Skeletal muscle satellite cell (primary cell): ENCODE results near the gene PTPRC.

ENCODE experiments used
- H3K27me3 ChIP-seq: 2 replicates; pipeline ENCODE4 v1.7.0; 2013; ENCODE audit warnings: low read length; ENCODE audit not compliant: control insufficient read depth, insufficient read depth
- H3K36me3 ChIP-seq: 2 replicates; pipeline ENCODE4 v1.7.0; 2013; ENCODE audit warnings: mild to moderate bottlenecking, control low read depth, low read length; ENCODE audit not compliant: insufficient read depth
- H3K4me1 ChIP-seq: 2 replicates; pipeline ENCODE4 v1.7.0; 2013; ENCODE audit warnings: low read length; ENCODE audit not compliant: control insufficient read depth, insufficient read depth
- H3K4me2 ChIP-seq: 2 replicates; pipeline ENCODE4 v1.7.0; 2013; ENCODE audit warnings: mild to moderate bottlenecking, low read length
- H3K4me3 ChIP-seq: 2 replicates; pipeline ENCODE4 v1.7.0; 2013; ENCODE audit warnings: low read length
- H3K9ac ChIP-seq: 2 replicates; pipeline ENCODE4 v1.7.0; 2013; ENCODE audit warnings: mild to moderate bottlenecking, low read depth, low read length, moderate library complexity
- H3K9me3 ChIP-seq: replicated peaks from 2 replicates; pipeline ENCODE4 v1.7.0; 2013; ENCODE audit warnings: mild to moderate bottlenecking, control low read depth, low read length

The PTPRC gene

GRCh38 chr1:198649232-198649967 is 10.6 kb downstream of the PTPRC start:
- Histone ChIP-seq H3K4me1 (no peaks in the 10 kb centered on the region), H3K27me3 (no peaks in the 10 kb centered on the region), H3K4me3 (no peak overlapping the region), H3K9ac (no peak overlapping the region), H3K4me2 (no peak overlapping the region), H3K36me3 (no peaks in the 10 kb centered on the region), H3K9me3 (no peaks in the 10 kb centered on the region)

- Histone ChIP-seq H3K4me3 (no peak overlapping the region), H3K4me2 (no peak overlapping the region), H3K9me3 (no peaks in the 10 kb centered on the region), H3K27me3 (no peaks in the 10 kb centered on the region), H3K36me3 (no peaks in the 10 kb centered on the region), H3K4me1 (no peaks in the 10 kb centered on the region), H3K9ac (no peak overlapping the region)
Measured at GRCh38 chr1:198649968-198650338, 11.1 kb downstream of the PTPRC start.

- H3K9ac ChIP-seq = no peak overlapping the region
- H3K4me1 ChIP-seq = no peaks in the 10 kb centered on the region
- no peaks in the 10 kb centered on the region for H3K9me3 ChIP-seq
- no peaks in the 10 kb centered on the region for H3K36me3 ChIP-seq
- no peak overlapping the region for H3K4me2 ChIP-seq
- H3K4me3 ChIP-seq = no peak overlapping the region
- no peaks in the 10 kb centered on the region for H3K27me3 ChIP-seq
Measured at GRCh38 chr1:198650506-198650905, 11.7 kb downstream of the PTPRC start.

GRCh38 chr1:198651650-198652400 is 13.0 kb downstream of the PTPRC start:
- Histone ChIP-seq H3K4me2 (no peak overlapping the region), H3K36me3 (no peaks in the 10 kb centered on the region), H3K9me3 (no peaks in the 10 kb centered on the region), H3K27me3 (no peaks in the 10 kb centered on the region), H3K9ac (no peak overlapping the region), H3K4me3 (no peak overlapping the region), H3K4me1 (peaks cover 7% of the 10 kb centered on the region)

- Histone ChIP-seq H3K4me3 (no peak overlapping the region), H3K9ac (no peak overlapping the region)
Measured at GRCh38 chr1:198653808-198654413, 15.1 kb downstream of the PTPRC start.

GRCh38 chr1:198655459-198656121 is 16.8 kb downstream of the PTPRC start:
- Histone ChIP-seq H3K36me3 (no peaks in the 10 kb centered on the region), H3K9ac (no peak overlapping the region), H3K4me2 (no peak overlapping the region), H3K4me3 (no peak overlapping the region), H3K9me3 (no peaks in the 10 kb centered on the region), H3K4me1 (peaks cover 21% of the 10 kb centered on the region), H3K27me3 (no peaks in the 10 kb centered on the region)

More at GRCh38 chr1:198653808-198654413, 15.1 kb downstream of the PTPRC start:
- Histone ChIP-seq H3K27me3 (no peaks in the 10 kb centered on the region), H3K9me3 (no peaks in the 10 kb centered on the region), H3K4me2 (no peak overlapping the region), H3K36me3 (no peaks in the 10 kb centered on the region), H3K4me1 (peaks cover 21% of the 10 kb centered on the region)

- Histone ChIP-seq H3K4me3 (no peak overlapping the region), H3K27me3 (no peaks in the 10 kb centered on the region), H3K36me3 (no peaks in the 10 kb centered on the region), H3K4me1 (peaks cover 21% of the 10 kb centered on the region), H3K4me2 (no peak overlapping the region), H3K9ac (peak overlapping the region; percentile 71), H3K9me3 (no peaks in the 10 kb centered on the region)
Measured at GRCh38 chr1:198656500-198656932, 17.7 kb downstream of the PTPRC start.

GRCh38 chr1:198657550-198658064 is 18.8 kb downstream of the PTPRC start:
- Histone ChIP-seq H3K4me1 (peaks cover 21% of the 10 kb centered on the region), H3K36me3 (no peaks in the 10 kb centered on the region), H3K4me3 (peak overlapping the region; percentile 6), H3K27me3 (no peaks in the 10 kb centered on the region), H3K9me3 (no peaks in the 10 kb centered on the region), H3K9ac (peak overlapping the region; percentile 71), H3K4me2 (peak overlapping the region; percentile 57)

GRCh38 chr1:198660341-198661261 is 21.8 kb downstream of the PTPRC start:
- no peak overlapping the region for H3K9ac ChIP-seq
- H3K4me2 ChIP-seq = no peak overlapping the region
- H3K4me3 ChIP-seq = no peak overlapping the region
- no peaks in the 10 kb centered on the region for H3K36me3 ChIP-seq
- peaks cover 21% of the 10 kb centered on the region for H3K4me1 ChIP-seq
- no peaks in the 10 kb centered on the region for H3K27me3 ChIP-seq
- H3K9me3 ChIP-seq = no peaks in the 10 kb centered on the region

GRCh38 chr1:198662821-198663220 is 24.0 kb downstream of the PTPRC start:
- no peak overlapping the region for H3K9ac ChIP-seq
- H3K4me3 ChIP-seq = no peak overlapping the region
- H3K4me1 ChIP-seq = peaks cover 20% of the 10 kb centered on the region
- H3K4me2 ChIP-seq = no peak overlapping the region
- H3K9me3 ChIP-seq = no peaks in the 10 kb centered on the region
- no peaks in the 10 kb centered on the region for H3K27me3 ChIP-seq
- no peaks in the 10 kb centered on the region for H3K36me3 ChIP-seq
